GM12878 (cell line): ENCODE measurements around the gene MAFG. TPM values are rescaled to one million over a fixed set of nuclear protein-coding genes. Genes with fewer than 3 reads are reported as not detected.

ENCODE experiments used
- ATAC-seq: fragments of 200-7000 bp; cut with Tn5 transposase; 3 replicates; pipeline ENCODE4 v1.9.1; 2020; ENCODE audit warnings: mild to moderate bottlenecking, moderate library complexity
- BruUV-seq: library from RNA; stranded (reverse); fragments of 400-500 nt; replicated peaks from 2 replicates; lab custom pipeline; 2021; lab: Mats Ljungman, UMichigan
- CTCF ChIA-PET: fragments of 300-600 bp; sonication (Branson Sonifier 250); formaldehyde crosslinking; extraction: SDS; loops from one replicate; lab custom pipeline; 2021; ENCODE audit warnings: inconsistent platforms; lab: Yijun Ruan, JAX
- POLR2A ChIA-PET: fragments of 350-600 bp; formaldehyde crosslinking; extraction: SDS; loops from one replicate; lab custom pipeline; 2021; ENCODE audit warnings: inconsistent platforms; lab: Charles Lee
- RAD21 ChIA-PET: fragments of 300-600 bp; sonication (Branson Sonifier 250); formaldehyde crosslinking; loops from one replicate; lab custom pipeline; 2023; ENCODE audit warnings: antibody characterized with exemption; ENCODE audit not compliant: unreplicated experiment; lab: Charles Lee
- SMC1A ChIA-PET: fragments of 300-600 bp; sonication (Branson Sonifier 250); formaldehyde crosslinking; loops from one replicate; lab custom pipeline; 2023; ENCODE audit not compliant: unreplicated experiment, uncharacterized antibody; lab: Charles Lee
- DNase-seq: peaks from one replicate; pipeline ENCODE4 v3.0.0-alpha.2; 2011; ENCODE audit warnings: low read depth, low spot score
- FAIRE-seq: peaks from 3 replicates; lab custom pipeline; 2011; peaks lifted over from hg19 to GRCh38; lab: Jason Lieb, UNC
- H2AFZ ChIP-seq: 2 replicates; pipeline ENCODE4 v1.6.0; 2011; ENCODE audit warnings: low read depth, low read length, control low read depth; ENCODE audit not compliant: control insufficient read depth
- H3K27ac ChIP-seq: 2 replicates; pipeline ENCODE4 v1.5.1; 2011; ENCODE audit warnings: control low read depth; ENCODE audit not compliant: control insufficient read depth, insufficient read depth
- H3K27me3 ChIP-seq, 2 experiments: replicated peaks in 1 of 2; 2 replicates each; pipeline versions ENCODE4 v1.6.0 to v1.6.1; 2011; ENCODE audit warnings: low read length in 1 of 2; ENCODE audit not compliant: control insufficient read depth in 2 of 2, insufficient read depth in 2 of 2
- H3K36me3 ChIP-seq, 2 experiments: 2 replicates each; pipeline ENCODE4 v1.5.1; 2011; ENCODE audit warnings: low read length in 1 of 2; ENCODE audit not compliant: control insufficient read depth in 2 of 2, insufficient read depth in 2 of 2
- H3K4me1 ChIP-seq: 2 replicates; pipeline ENCODE4 v1.6.1; 2011; ENCODE audit warnings: mild to moderate bottlenecking, low read length, moderate library complexity, mixed read lengths; ENCODE audit not compliant: control insufficient read depth, insufficient read depth
- H3K4me2 ChIP-seq: 2 replicates; pipeline ENCODE4 v1.6.0; 2011; ENCODE audit warnings: control low read depth; ENCODE audit not compliant: control insufficient read depth, insufficient read depth
- H3K4me3 ChIP-seq: fragments of 200-600 bp; sonication (generic); 2 replicates; pipeline ENCODE4 v1.5.1; 2016
- H3K79me2 ChIP-seq: 2 replicates; pipeline ENCODE4 v1.6.0; 2011; ENCODE audit warnings: low read length; ENCODE audit not compliant: control insufficient read depth, insufficient read depth
- H3K9ac ChIP-seq: 2 replicates; pipeline ENCODE4 v1.8.0; 2011; ENCODE audit warnings: low read length, control low read depth, mixed read lengths; ENCODE audit not compliant: control insufficient read depth, insufficient read depth
- H3K9me3 ChIP-seq: replicated peaks from 3 replicates; pipeline ENCODE4 v1.5.1; 2011; ENCODE audit warnings: mild to moderate bottlenecking, low read length; ENCODE audit not compliant: control insufficient read depth, insufficient read depth
- H4K20me1 ChIP-seq: 2 replicates; pipeline ENCODE4 v1.6.0; 2011; ENCODE audit not compliant: control insufficient read depth, insufficient read depth
- ELK1 ChIP-seq: IDR thresholded peaks from 2 replicates; pipeline ENCODE4 v1.6.1; 2012; ENCODE audit warnings: low read depth, low read length, improper control_type of control experiment
- PKNOX1 ChIP-seq: fragments of 450-650 bp; IDR thresholded peaks from 2 replicates; pipeline ENCODE4 v1.6.1; 2016; ENCODE audit warnings: mild to moderate bottlenecking
- SREBF2 ChIP-seq: IDR thresholded peaks from 2 replicates; pipeline ENCODE4 v1.6.1; 2012; ENCODE audit warnings: mild to moderate bottlenecking, low read length
- TBL1XR1 ChIP-seq: IDR thresholded peaks from 2 replicates; pipeline ENCODE4 v1.6.1; 2012; ENCODE audit warnings: low read depth, low read length, improper control_type of control experiment
- WGBS: methylation state at CpG from one replicate; pipeline ENCODE4 v1.1.6; 2016; ENCODE audit warnings: low lambda C conversion rate; ENCODE audit not compliant: insufficient replicate concordance, insufficient coverage; ENCODE audit errors: missing lambda C conversion rate; 5-methylcytosine and 5-hydroxymethylcytosine counted together
- in situ Hi-C: fragments of 300-500 bp; cut with MboI; formaldehyde crosslinking; loops from 9 replicates; pipeline ENCODE4 v1.14.3; 2018; ENCODE audit warnings: mixed read lengths
- intact Hi-C: fragments of 100-400 bp; cut with micrococcal nuclease; formaldehyde crosslinking; loops from one replicate; pipeline ENCODE4 v1.14.2; 2022; ENCODE audit not compliant: unreplicated experiment
- polyA plus RNA-seq, 11 experiments: library from polyadenylated mRNA; depleted of rRNA in 4 of 11; unstranded in 6 of 11; stranded (reverse) in 5 of 11; fragments of >200 nt; fragmentation: Nextera tagmentation in 4 of 11; fragmentation: Illumina TruSeq in 1 of 11; extraction: Ambion mirVana in 4 of 11; extraction: Trizol in 1 of 11; gene quantifications; 1 replicate in 1 of 11; 2 replicates in 10 of 11; pipeline versions ENCODE4 v1.2.1 to v1.2.3, GENCODE V29; 2011 to 2016; ENCODE audit warnings: inconsistent platforms in 2 of 11, missing spikeins in 2 of 11, low read depth in 1 of 11
- total RNA-seq, 4 experiments: library from RNA; depleted of rRNA in 3 of 4; stranded (reverse); fragments of >200 nt in 3 of 4; fragmentation: Illumina TruSeq in 1 of 4; extraction: Trizol in 1 of 4; gene quantifications; 2 replicates each; pipeline versions ENCODE4 v1.2.1 to v1.2.3, GENCODE V29; 2013 to 2021
- TF ChIP-seq, protein P1 (sequence below): fragments of 450-650 bp; formaldehyde crosslinking; IDR thresholded peaks from 2 replicates; pipeline ENCODE4 v1.4.0; 2022; ENCODE audit warnings: mild to moderate bottlenecking, moderate library complexity
- TF ChIP-seq, protein P2 (sequence below): fragments of 450-650 bp; conservative IDR thresholded peaks from 2 replicates; pipeline ENCODE4 v1.6.1; 2017; ENCODE audit warnings: mild to moderate bottlenecking, moderate library complexity

MAFG gene
- total and polyA plus RNA-seq, 10 of the 15 experiments (the other 5 are each of a cell fraction or from before 2014, with no cell fraction given) = 0.48 to 20.1 (median 7.6) TPM

GRCh38 chr17:81967244-81967532, 39.7 kb upstream of the MAFG start:
- peaks cover 18% of the 10 kb centered on the region for H3K4me1 ChIP-seq
- SMC1A ChIA-PET = interaction anchor here (1.2 to 2.0 kb wide), 3 partner anchors 10 to 71 kb away, joined by 4 to 9 read pairs (median 7); partner anchors contain the start of genes ASPSCR1 and DCXR
- 44% methylated on average over 5 of the region's 5 CpGs for WGBS
- BruUV-seq = no TSS peak
- H3K79me2 ChIP-seq = no peaks in the 10 kb centered on the region
- H3K4me3 ChIP-seq = no peak overlapping the region
- FAIRE-seq (no peak), ATAC-seq (no peak), DNase-seq (no peak)
- no peak overlapping the region for H3K27ac ChIP-seq
- RAD21 ChIA-PET = interaction anchor here (0.6 to 1.9 kb wide), 4 partner anchors 8 to 73 kb away, joined by 4 to 12 read pairs (median 6); partner anchors contain the start of genes CENPX and LRRC45
- H3K4me2 ChIP-seq = peak overlapping the region; percentile 49
- CTCF ChIA-PET = interaction anchor here (0.7 to 2.9 kb wide), 3 partner anchors 8 to 54 kb away, joined by 3 to 28 read pairs (median 4); partner anchors contain the start of genes CENPX and LRRC45
- intact Hi-C loops (loop anchor here (5.0 kb wide), 1 partner anchor 40 kb away; the partner anchor contains the start of gene MAFG), in situ Hi-C loops (no loop called here)
- H2AFZ ChIP-seq = peak overlapping the region; percentile 5; the same call in 1 of the 2 replicates
- TF ChIP-seq ELK1 (no peak), SREBF2 (no peak), PKNOX1 (no peak), TBL1XR1 (no peak)
- TF ChIP-seq, protein P1, sequence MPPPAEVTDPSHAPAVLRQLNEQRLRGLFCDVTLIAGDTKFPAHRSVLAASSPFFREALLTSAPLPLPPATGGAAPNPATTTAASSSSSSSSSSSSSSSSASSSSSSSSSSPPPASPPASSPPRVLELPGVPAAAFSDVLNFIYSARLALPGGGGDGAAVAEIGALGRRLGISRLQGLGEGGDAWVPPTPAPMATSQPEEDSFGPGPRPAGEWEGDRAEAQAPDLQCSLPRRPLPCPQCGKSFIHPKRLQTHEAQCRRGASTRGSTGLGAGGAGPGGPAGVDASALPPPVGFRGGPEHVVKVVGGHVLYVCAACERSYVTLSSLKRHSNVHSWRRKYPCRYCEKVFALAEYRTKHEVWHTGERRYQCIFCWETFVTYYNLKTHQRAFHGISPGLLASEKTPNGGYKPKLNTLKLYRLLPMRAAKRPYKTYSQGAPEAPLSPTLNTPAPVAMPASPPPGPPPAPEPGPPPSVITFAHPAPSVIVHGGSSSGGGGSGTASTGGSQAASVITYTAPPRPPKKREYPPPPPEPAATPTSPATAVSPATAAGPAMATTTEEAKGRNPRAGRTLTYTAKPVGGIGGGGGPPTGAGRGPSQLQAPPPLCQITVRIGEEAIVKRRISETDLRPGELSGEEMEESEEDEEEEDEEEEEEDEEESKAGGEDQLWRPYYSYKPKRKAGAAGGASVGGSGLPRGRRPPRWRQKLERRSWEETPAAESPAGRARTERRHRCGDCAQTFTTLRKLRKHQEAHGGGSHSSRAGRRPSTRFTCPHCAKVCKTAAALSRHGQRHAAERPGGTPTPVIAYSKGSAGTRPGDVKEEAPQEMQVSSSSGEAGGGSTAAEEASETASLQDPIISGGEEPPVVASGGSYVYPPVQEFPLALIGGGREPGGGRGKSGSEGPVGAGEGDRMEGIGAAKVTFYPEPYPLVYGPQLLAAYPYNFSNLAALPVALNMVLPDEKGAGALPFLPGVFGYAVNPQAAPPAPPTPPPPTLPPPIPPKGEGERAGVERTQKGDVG (CRISPR knock-in tag) = no peak
- TF ChIP-seq, protein P2, sequence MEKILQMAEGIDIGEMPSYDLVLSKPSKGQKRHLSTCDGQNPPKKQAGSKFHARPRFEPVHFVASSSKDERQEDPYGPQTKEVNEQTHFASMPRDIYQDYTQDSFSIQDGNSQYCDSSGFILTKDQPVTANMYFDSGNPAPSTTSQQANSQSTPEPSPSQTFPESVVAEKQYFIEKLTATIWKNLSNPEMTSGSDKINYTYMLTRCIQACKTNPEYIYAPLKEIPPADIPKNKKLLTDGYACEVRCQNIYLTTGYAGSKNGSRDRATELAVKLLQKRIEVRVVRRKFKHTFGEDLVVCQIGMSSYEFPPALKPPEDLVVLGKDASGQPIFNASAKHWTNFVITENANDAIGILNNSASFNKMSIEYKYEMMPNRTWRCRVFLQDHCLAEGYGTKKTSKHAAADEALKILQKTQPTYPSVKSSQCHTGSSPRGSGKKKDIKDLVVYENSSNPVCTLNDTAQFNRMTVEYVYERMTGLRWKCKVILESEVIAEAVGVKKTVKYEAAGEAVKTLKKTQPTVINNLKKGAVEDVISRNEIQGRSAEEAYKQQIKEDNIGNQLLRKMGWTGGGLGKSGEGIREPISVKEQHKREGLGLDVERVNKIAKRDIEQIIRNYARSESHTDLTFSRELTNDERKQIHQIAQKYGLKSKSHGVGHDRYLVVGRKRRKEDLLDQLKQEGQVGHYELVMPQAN = no peak
- no peaks in the 10 kb centered on the region for H3K9me3 ChIP-seq
- POLR2A ChIA-PET = interaction anchor here (0.6 to 2.3 kb wide), 10 partner anchors 9 to 325 kb away, joined by 3 to 18 read pairs (median 3); partner anchors contain the start of genes ASPSCR1, DCXR, FASN and MCRIP1
- H3K9ac ChIP-seq = no peak overlapping the region
- no peaks in the 10 kb centered on the region for H4K20me1 ChIP-seq
- no peaks in the 10 kb centered on the region for H3K36me3 ChIP-seq
- H3K27me3 ChIP-seq = peaks cover 2 to 5% of the 10 kb centered on the region in 2 experiments
